HUES64 (cell line): ENCODE results near the gene CRYBG2.
"Not testable (repeated sequence)": the region's sequence is repeated elsewhere in the genome, so short reads cannot be mapped to it uniquely, and the experiment has no call there.

ENCODE experiments used
- H3K27ac ChIP-seq: 2 replicates; pipeline ENCODE4 v1.7.0; 2013; ENCODE audit warnings: low read depth, low read length, inconsistent platforms
- H3K27me3 ChIP-seq: 2 replicates; pipeline ENCODE4 v1.6.1; 2013; ENCODE audit warnings: mild to moderate bottlenecking, low read length; ENCODE audit not compliant: insufficient read depth
- H3K36me3 ChIP-seq: 2 replicates; pipeline ENCODE4 v1.6.1; 2013; ENCODE audit warnings: mild to moderate bottlenecking, low read length; ENCODE audit not compliant: insufficient read depth
- H3K4me1 ChIP-seq: 2 replicates; pipeline ENCODE4 v1.6.1; 2013; ENCODE audit warnings: mild to moderate bottlenecking, low read length, moderate library complexity; ENCODE audit not compliant: insufficient read depth
- H3K4me3 ChIP-seq: 2 replicates; pipeline ENCODE4 v1.5.1; 2013; ENCODE audit warnings: mild to moderate bottlenecking, low read length, moderate library complexity
- H3K9ac ChIP-seq: 2 replicates; pipeline ENCODE4 v1.6.1; 2013; ENCODE audit warnings: mild to moderate bottlenecking, low read depth, low read length
- H3K9me3 ChIP-seq: 2 replicates; pipeline ENCODE4 v1.6.1; 2013; ENCODE audit warnings: low read depth, low read length; ENCODE audit not compliant: insufficient read depth
- WGBS: fragments of 150-250, 120-280 bp; methylation state at CpG from one replicate; pipeline ENCODE4 v1.1.7; 2013; ENCODE audit warnings: missing lambda C conversion rate; 5-methylcytosine and 5-hydroxymethylcytosine counted together

Gene CRYBG2

DNA sequence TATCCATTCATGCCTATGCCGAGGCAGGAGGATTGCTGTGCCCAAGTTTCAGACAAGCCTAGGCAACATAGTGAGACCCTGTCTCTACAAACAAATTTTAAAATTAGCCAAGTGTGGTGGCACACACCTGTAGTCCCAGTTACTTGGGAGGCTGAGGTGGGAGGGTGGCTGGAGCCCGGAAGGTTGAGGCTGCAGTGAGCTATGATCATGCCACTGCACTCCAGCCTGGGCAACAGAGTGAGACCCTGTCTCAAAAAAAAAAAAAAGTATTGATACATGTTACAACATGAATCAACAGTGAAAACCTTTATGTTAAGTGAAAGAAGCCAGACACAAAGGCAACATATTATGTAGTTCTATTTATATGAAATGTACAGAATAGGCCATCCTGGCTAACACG is 31.1 kb upstream of the CRYBG2 start:
- not testable (repeated sequence) for H3K4me1 ChIP-seq, H3K4me3 ChIP-seq, H3K27ac ChIP-seq, H3K36me3 ChIP-seq, H3K9me3 ChIP-seq, H3K27me3 ChIP-seq, H3K9ac ChIP-seq
- 100% methylated on average over 3 of the region's 3 CpGs for WGBS

DNA sequence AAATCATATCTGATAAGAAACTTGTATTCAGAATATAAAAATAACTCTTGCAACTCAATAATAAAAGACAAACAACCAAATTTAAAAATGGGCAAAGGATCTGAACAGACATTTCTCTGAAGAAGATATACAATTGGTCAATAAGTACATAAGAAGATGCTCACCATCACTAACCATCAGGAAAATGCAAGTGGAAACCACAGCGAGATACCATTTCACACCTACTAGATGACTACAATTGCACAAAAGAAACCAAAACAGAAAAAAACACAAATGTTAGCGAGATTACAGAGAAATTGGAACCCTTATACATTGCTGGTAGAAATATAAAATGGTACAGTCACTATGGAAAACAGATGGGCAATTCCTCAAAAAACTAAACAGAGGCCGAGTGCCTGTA is 30.1 kb upstream of the CRYBG2 start:
- H3K4me1 ChIP-seq, result peaks cover 2% of the 10 kb centered on the region; the same call in 1 of the 2 replicates
- no peak overlapping the region for H3K27ac ChIP-seq
- H3K9ac ChIP-seq, result no peak overlapping the region
- WGBS, result 96% methylated on average over 3 of the region's 3 CpGs
- no peaks in the 10 kb centered on the region for H3K27me3 ChIP-seq
- H3K4me3 ChIP-seq, result no peak overlapping the region
- H3K36me3 ChIP-seq, result no peaks in the 10 kb centered on the region
- no peaks in the 10 kb centered on the region for H3K9me3 ChIP-seq

DNA sequence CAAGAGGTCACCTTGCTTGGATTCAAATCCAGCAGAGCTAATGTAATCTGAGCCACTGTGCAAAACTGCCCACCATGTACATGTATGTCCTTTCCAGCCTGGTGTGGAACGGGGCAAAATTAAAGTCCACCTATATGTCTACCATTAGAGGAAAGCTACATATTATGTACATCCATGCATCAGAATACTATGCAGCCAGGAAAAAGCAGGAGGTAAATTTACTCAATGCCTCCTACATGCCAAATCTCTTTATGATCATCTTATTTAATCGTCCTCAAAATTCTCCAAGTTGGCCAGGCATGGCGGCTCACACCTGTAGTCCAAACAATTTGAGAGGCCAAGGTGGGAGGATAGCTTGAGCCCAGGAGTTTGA is 24.9 kb upstream of the CRYBG2 start:
- WGBS, result 95% methylated on average over 3 of the region's 3 CpGs
- H3K9ac ChIP-seq, result no peak overlapping the region

DNA sequence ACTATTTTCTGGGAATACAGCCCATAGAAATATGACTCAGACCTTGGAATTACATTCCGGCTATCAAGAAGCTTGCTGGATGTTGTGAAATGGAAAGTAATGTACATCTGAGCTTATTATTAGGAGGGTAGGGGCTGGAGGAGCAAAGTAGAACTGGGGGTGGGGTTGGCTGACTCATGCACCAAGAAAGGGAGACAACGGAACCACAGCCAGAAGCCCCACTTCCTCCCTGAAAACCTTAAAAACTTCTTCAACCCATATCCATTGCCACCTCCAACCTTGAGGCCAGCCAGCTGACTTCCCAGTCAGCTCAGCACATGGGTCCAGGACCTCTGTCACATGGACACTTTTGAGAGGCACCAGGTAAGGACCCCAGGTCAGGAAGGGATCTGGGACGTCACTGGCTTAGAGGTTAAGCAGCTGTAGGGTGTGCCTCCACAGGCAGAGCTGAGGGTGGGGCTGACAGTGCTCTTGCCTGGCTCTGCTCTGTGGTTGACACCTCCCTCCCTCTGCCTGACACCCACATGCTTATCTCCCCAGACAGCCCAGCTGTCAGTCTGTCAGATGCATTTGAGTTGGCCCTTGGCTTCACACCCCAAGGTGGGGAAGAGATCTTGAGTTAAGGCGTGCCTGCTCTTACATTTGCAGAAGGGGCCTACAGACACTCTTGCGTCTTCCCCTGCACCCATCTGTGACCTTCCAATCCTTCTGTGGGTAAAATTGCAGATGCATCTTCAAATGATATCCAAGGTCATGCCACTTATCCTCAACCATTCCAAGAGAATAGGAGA is 24.4 kb upstream of the CRYBG2 start:
- Histone ChIP-seq H3K4me3 (no peak overlapping the region), H3K27ac (no peak overlapping the region), H3K9me3 (no peaks in the 10 kb centered on the region), H3K27me3 (no peaks in the 10 kb centered on the region), H3K36me3 (no peaks in the 10 kb centered on the region), H3K9ac (no peak overlapping the region), H3K4me1 (peaks cover 5% of the 10 kb centered on the region; the same call in 1 of the 2 replicates)
- WGBS, result 73% methylated on average over 5 of the region's 5 CpGs

More for the DNA sequence above, 24.9 kb upstream of the CRYBG2 start:
- Histone ChIP-seq H3K9me3 (no peaks in the 10 kb centered on the region), H3K27me3 (no peaks in the 10 kb centered on the region), H3K4me1 (peaks cover 5% of the 10 kb centered on the region; the same call in 1 of the 2 replicates), H3K36me3 (no peaks in the 10 kb centered on the region), H3K4me3 (no peak overlapping the region), H3K27ac (no peak overlapping the region)

DNA sequence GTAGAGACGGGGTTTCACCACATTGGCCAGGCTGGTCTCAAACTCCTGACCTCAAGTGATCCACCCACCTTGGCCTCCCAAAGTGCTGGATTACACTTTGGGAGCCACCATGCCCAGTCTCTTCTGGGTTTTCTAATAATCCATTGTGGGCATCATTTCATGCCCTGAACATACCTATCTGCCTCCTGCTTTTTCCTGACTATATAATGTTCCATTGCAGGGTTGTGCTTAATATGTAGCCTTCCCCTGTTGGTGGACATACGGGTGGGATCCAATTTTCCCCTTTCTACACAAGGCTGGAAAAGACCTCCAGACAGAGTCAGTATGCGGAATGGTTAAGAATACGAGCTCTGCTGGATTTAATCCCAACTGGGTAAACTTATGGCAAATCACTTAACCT is 22.1 kb upstream of the CRYBG2 start:
- Histone ChIP-seq H3K27me3 (no peaks in the 10 kb centered on the region), H3K27ac (no peak overlapping the region), H3K9me3 (no peaks in the 10 kb centered on the region), H3K4me1 (peaks cover 5% of the 10 kb centered on the region; the same call in 1 of the 2 replicates), H3K9ac (no peak overlapping the region), H3K36me3 (no peaks in the 10 kb centered on the region), H3K4me3 (no peak overlapping the region)
- WGBS, result 92% methylated on average over 4 of the region's 4 CpGs

DNA sequence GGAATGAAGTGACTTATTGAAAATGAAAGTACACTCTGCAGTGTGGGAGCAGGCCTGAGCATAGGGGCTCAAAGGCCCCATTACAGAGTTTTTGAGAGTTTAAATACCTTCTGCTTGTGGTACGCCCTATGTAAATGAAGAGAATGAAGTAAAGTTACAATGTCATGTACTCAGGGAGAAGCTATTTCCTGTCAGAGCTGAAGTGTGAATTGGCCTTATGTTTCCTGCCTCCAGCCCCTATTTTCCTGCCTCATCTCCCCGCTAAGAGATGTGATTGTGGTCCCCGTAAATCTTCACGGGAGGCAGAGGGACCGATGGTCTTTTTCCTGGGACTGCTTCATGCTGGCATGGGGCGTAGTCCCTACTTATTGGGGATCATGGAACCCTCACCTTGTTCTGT is 21.2 kb upstream of the CRYBG2 start:
- H3K4me1 ChIP-seq, result peaks cover 5% of the 10 kb centered on the region; the same call in 1 of the 2 replicates
- H3K9ac ChIP-seq, result no peak overlapping the region
- no peak overlapping the region for H3K4me3 ChIP-seq
- H3K36me3 ChIP-seq, result no peaks in the 10 kb centered on the region
- H3K27ac ChIP-seq, result no peak overlapping the region
- no peaks in the 10 kb centered on the region for H3K9me3 ChIP-seq
- 77% methylated on average over 6 of the region's 6 CpGs for WGBS
- H3K27me3 ChIP-seq, result no peaks in the 10 kb centered on the region

DNA sequence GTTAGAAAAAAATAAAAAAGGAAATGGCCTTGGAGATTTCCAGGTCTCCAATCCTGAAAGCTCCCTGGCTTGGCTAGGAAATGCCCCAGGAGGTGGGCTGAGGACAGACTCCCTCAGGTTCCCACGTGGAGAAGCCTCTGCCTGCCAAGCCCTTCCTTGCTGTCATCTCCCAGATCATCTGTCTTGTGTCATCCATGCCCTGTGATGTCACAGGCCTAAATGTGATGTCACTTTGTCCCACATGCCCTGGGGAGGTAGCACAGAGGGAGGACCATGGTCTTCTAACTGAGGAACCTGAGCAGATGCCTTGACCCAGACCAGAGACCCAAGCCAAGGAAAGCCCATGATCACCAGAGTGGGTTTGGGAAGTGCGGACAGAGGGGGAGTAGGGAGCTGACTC is 20.4 kb upstream of the CRYBG2 start:
- not testable (repeated sequence) for H3K27ac ChIP-seq, H3K9me3 ChIP-seq, H3K36me3 ChIP-seq, H3K4me3 ChIP-seq, H3K9ac ChIP-seq, H3K4me1 ChIP-seq, H3K27me3 ChIP-seq
- WGBS, result 48% methylated on average over 2 of the region's 2 CpGs

DNA sequence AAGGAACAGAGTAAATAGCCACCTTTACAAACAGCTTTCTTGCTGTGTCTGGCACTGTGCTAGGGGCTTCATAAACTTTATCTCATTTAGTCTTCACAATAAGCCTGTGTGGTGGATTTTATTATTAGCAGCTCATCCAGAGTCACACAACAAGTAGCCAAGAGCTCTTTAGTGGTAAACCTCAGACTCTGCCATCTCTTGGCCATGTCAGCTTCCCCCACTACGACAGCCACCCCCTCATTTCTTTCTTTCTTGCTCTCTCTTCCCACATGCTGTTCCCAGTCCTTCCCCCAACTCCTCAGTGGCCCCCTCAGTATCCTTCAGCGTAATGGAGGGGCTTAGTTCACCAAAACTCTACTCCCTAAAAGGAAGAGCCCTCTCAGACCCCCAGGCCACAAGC is 19.9 kb upstream of the CRYBG2 start:
- WGBS, result 60% methylated on average over 2 of the region's 2 CpGs
- no peaks in the 10 kb centered on the region for H3K36me3 ChIP-seq
- H3K4me1 ChIP-seq, result peaks cover 5% of the 10 kb centered on the region; the same call in 1 of the 2 replicates
- no peak overlapping the region for H3K9ac ChIP-seq
- H3K4me3 ChIP-seq, result no peak overlapping the region
- H3K27me3 ChIP-seq, result no peaks in the 10 kb centered on the region
- no peak overlapping the region for H3K27ac ChIP-seq
- H3K9me3 ChIP-seq, result no peaks in the 10 kb centered on the region

DNA sequence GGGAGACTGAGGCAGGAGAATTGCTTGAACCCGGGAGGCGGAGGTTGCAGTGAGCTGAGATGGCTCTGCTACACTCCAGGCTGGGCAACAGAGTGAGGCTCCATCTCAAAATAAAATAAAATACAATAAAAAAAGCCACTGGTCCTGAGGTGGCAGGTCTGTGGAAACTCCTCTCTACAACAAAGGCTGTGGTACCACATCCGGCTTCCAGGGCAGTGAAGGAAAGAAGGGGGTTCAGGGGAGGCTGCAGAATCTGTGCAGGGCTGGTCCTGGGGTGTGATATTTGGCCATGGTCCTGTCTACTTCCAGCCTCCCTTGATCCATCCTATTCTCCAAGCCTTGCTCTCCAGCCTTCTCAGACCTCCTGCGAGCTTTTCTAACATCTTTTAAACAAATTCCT is 19.4 kb upstream of the CRYBG2 start:
- H3K36me3 ChIP-seq, result no peaks in the 10 kb centered on the region
- H3K27ac ChIP-seq, result no peak overlapping the region
- H3K27me3 ChIP-seq, result no peaks in the 10 kb centered on the region
- no peak overlapping the region for H3K4me3 ChIP-seq
- no peaks in the 10 kb centered on the region for H3K9me3 ChIP-seq
- H3K4me1 ChIP-seq, result peaks cover 5% of the 10 kb centered on the region; the same call in 1 of the 2 replicates
- 87% methylated on average over 4 of the region's 4 CpGs for WGBS
- H3K9ac ChIP-seq, result no peak overlapping the region

DNA sequence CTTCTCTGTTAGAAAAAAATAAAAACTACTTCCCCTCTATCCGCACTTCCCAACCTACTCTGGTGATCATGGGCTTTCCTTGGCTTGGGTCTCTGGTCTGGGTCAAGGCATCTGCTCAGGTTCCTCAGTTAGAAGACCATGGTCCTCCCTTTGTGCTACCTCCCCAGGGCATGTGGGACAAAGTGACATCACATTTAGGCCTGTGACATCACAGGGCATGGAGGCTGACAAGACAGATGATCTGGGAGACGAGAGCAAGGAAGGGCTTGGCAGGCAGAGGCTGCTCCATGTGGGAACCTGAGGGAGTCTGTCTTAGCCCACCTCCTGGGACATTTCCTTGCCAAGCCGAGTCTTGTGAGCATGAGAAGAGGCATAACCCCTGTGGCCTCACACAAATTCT is 18.7 kb upstream of the CRYBG2 start, which contains the start of gene ZNF683:
ZNF683 (minus strand) TSS at position 140 of the 400 bp plus-strand sequence. CDS start 4,179 bp downstream, outside the sequence.
- WGBS, result 91% methylated on average over 3 of the region's 3 CpGs
- H3K9me3 ChIP-seq, H3K36me3 ChIP-seq, H3K4me1 ChIP-seq, H3K27ac ChIP-seq, H3K9ac ChIP-seq, H3K27me3 ChIP-seq, H3K4me3 ChIP-seq: not testable (repeated sequence)

DNA sequence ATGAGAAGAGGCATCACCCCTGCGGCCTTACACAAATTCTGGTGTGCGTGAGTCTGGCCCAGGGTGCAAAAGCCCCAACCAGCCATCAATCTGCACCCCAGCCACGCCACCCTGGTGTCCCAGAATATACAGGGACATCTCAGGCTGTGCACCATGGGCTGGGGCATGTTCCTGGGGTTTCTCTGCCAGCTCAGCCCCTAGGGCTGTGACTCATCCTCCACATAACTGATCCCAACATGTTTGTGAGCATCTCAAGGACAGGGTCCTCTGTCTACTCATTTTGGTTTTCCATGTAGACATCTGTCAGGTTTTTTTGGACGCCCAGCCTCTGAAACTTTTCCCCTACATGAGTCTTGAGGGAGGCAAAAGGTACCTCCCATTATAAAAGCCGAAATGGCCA is 18.1 kb upstream of the CRYBG2 start:
- Histone ChIP-seq H3K36me3 (no peaks in the 10 kb centered on the region), H3K4me1 (peaks cover 5% of the 10 kb centered on the region; the same call in 1 of the 2 replicates), H3K9me3 (no peaks in the 10 kb centered on the region), H3K27me3 (no peaks in the 10 kb centered on the region), H3K9ac (no peak overlapping the region), H3K27ac (no peak overlapping the region), H3K4me3 (no peak overlapping the region)
- whole genome bisulfite sequencing, result 92% methylated on average over 5 of the region's 5 CpGs
